Stimulated activated CD8-positive, alpha-beta memory T cell treated with anti-CD3 and anti-CD28 coated beads, Interleukin-2, amount 100 ng/mL, for 48 hours (primary cell): ENCODE results near the gene KCNH1.
"Not testable (repeated sequence)": the region's sequence is repeated elsewhere in the genome, so short reads cannot be mapped to it uniquely, and the experiment has no call there.

Source experiments
- DNase-seq, 2 donors: peaks; one replicate each; pipeline ENCODE4 v3.0.0-alpha.2; 2020; ENCODE audit warnings: low read depth in 2 of 2

Gene KCNH1

DNA sequence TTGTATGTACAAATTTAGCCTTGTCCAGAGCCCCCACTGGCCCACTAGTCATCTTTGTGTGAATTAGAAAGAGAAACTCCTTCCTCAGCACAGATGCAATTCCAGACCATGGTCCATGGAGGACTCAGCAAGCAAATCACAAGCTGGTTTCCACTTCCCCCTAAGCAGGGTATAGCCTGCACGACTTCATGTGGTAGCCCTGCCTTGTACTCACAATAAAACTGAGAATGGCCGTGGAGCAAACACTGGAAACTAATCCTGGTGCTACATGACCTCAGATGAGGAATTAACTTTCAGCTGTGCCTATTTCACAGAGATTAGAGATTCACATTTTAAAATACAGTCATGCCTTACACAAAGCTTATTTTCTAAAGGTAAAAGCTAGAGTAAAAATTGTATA is 32.5 kb downstream of the KCNH1 start:
- DNase-seq = no peak

DNA sequence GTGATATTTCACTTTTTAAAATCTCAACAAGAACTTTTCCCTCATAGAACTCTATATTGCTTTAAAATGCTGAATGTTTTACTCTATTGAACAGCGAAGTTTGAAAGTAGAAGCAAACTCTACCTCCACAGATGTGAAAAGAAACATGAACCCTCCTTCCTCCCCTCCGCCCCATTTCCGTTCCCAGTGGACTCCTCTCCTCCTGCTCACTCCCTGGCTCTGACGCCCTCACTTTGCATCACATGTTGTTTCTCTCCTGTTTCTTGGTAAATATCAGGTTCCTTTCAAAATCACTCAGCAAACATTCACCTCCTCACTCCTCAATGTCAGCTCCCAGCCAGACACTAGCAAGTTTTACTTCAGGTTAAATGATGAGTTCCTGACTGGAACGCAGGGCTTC is 34.6 kb downstream of the KCNH1 start:
- DNase-seq = no peak

DNA sequence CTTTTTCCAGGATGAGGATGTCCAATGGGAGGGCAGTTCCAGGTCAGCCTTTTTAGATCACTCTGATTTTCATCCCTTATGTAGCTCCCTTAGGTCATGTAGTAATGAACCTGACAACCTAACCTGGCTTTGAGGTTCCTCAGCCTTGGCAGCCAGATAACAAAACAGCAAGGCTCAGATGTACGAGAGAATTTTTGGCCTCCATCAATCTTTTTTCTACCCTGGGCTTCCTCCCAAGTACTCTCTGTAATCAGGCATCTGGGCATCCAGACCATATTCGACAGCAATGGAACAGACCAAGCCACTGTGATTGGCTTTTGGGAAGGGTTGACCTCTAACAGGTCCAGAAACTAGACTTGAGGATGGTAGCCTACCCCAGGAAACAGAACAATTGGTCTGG is 38.6 kb downstream of the KCNH1 start:
- no peak for DNase-seq

DNA sequence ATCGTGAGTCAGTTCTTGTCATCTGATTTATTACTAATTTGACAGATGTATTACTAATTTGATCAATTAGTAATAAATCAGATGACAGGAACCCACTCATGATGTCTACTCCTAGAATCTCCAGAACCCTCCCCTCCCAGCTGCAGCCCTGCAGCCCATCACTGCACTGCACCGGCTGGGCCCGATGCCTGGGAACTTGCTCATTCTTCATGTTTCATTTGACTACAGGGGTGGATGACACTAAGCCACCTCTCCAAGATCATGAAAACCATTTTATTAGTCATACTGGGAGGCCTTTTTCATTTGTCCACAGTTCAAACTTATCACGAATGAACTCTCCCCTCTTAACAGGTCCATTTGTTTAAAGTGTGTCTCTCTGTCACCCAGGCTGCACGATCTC is 41.0 kb downstream of the KCNH1 start:
- DNase-seq = no peak

DNA sequence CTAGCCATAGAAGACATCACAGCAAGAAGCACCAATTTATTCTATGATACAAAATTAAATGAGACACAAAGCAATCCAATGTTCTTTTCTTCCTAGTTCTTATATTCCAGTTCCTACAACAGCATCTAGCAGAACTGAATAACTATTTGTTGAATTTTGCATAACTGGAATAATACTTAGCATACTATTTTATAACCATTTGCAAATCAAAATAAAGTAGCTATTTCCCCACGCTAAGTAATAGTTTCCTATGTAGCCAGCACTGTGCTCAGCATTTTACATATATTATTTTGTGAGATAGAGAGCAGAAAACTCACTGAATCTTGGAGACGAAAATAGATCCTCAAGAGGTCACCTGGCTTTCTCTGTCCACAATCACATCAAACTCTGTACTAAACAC is 42.1 kb downstream of the KCNH1 start:
- DNase-seq = no peak

DNA sequence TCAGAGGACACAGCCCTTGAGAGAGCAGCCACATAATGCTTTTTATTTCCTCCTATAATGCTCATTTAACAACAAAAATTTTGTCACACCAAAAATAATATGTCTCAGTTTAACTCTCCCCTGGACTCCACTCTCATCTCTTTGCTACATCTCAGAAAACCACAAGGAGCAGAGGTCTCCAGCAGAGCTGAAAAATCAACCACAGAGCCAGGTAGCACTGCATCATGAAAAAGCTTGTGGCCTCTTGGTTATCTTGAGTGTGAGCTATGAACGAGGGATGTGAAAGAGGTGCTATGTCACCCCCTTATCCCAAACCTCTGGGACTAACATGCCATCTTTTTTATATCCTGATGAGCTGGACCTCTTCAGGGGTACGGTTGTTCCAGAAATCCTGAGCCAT is 44.4 kb downstream of the KCNH1 start:
- DNase-seq = no peak

DNA sequence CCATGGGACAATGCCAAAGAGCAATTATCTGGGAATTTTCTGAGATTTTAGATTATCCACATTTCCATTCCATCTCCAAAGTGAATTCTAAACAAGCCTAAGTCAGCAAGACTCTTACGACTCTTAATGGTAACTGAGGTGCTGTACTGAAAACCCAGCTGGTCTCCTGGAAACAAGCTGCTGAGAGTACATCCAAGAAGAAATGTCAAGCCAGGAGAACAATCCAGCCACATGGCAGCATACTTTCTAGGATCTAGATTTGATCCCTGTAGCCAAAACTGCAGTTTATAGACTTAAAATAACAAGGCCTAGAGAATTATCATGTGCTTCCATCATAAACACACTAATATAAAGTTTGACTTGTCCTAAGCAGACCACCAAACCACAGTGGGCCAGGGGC is 45.8 kb downstream of the KCNH1 start:
- DNase-seq = no peak

DNA sequence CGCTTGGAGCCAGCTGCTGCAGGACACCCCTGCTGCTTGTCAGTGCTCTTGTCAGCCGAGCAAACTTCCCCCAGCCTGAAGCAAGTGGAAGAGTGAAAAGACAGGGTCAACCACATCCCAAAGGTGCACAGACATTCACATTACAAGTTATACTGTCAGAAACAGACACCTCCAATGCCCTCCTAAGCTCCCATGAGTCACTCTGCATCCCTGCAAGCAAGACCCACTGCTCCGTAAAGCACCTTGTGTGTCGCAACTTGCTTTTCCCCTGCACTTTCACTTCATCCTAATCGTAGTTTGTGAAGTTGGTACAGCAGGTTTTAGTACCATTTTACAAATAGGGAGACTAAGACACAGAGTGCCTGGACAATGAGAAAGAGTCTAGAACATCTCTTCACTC is 51.1 kb downstream of the KCNH1 start:
- DNase-seq = no peak

DNA sequence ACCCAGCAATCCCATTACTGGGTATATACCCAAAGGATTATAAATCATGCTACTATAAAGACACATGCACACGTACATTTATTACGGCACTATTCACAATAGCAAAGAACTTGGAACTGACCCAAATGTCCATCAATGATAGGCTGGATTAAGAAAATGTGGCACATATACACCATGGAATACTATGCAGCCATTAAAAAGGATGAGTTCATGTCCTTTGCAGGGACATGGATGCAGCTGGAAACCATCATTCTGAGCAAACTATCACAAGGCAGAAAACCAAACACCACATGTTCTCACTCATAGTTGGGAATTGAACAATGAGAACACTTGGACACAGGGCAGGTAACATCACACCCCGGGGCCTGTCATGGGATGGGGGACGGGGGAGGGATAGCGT is 52.5 kb downstream of the KCNH1 start:
- not testable (repeated sequence) for DNase-seq

DNA sequence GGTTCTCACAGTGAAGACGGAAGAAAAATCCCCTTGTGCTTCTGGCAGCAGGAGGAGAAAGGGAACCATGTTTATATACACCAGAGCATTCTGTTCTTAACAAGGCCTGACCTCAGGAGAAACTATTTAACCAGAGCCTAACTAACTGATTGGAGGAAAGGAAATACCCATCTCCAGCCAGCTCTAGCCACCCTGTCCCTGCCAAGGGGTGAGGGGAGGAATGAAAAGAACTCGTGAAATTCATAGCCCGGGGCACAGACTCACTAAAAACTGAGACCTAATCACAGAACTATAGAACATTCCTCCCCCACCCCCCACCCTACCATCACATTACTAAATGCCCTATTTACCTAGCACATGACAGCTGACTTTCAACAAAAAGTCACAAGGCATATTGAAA is 65.0 kb downstream of the KCNH1 start:
- DNase-seq = no peak

DNA sequence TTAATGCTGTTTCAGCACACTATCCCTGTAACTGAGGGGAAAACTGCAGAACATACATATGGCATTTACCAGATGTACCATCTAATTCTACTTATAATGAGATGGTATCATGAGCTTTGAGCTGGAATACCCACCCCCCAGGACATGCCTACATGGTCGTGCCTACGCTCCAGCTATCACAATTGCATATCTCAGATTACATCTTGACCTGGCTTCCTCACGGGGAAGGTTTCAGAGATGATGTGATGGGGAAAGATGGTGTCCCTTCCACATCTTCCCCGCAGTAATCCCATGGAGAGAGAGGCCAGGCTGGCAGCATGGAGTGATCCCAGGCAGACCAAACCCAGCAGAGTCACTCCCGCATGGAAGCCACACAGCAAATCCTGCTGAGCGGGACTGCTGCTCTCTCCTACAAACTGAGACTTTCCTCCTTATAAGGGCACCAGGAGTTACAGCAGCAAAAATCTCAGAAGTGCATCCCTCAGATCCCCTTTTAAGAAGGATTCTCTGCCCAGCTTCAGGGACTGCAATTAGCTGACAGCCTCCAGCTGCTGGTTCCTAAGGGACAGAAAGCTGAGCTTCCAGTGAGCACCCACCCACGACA is 67.1 kb downstream of the KCNH1 start:
- no peak for DNase-seq

DNA sequence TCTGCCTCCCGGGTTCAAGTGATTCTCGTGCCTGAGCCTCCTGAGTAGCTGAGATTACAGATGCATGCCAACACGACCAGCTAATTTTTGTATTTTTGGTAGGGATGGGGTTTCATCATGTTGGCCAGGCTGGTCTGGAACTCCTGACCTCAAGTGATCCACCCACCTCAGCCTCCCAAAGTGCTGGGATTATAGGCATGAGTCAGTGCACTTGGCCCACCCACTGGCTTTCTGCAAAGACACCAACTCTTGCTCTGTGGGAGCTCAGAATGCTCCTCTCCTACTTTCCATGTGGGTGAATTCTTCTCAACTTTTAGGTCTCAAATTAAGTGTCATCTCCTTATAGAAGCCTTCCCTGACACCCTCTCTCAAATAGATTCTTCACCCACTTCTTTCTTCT is 92.1 kb downstream of the KCNH1 start:
- not testable (repeated sequence) for DNase-seq

DNA sequence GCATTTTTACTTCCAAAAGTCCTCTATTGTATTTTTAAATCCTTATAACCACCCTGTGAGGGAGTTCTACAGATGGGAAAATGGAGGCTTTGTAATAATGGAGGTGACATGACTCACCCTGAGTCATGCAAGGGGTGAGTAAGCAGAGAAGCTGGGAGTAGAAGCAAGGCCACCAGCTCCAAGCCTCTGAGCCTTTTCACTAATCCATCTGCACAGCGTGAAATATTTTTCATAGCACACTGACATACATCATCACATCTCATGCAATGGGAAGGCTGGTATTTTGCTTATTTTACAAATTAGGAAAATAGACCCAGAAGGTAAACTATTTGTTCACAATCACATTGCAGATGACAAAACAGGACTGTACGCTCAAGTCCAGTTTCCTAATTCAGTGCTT is 96.9 kb downstream of the KCNH1 start:
- DNase-seq = no peak

DNA sequence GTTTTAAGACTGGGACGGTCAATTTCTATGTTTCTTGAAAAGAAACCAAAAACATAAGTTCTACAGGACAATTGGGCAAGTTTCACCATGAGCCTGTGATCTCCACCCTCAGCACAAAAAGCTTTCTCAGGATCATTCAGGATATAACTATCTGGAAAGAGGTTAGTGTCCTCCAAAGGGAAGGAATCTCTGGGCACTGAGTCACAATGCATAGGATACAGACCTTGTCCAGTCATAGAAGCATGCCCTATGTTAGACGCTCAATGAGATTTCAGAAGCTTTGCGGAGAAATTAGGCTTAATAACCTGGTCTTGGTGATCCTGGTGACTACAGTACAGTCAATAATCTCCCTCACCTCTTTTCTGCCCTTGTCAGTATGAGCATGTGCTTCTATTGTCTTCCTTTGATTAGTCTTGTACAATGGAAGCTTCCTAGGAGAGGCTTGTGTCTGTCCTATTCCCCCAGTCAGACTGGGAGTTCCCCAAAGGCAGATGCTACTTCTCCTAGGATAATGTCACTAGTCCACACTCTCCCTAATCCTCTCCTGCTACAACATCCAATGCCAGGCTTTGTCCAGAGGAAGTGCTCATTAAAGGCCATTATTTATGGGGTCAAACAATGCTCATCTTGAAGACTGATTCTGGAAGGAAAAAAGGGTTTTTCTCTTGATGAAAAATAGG is 97.4 kb downstream of the KCNH1 start:
- no peak for DNase-seq

DNA sequence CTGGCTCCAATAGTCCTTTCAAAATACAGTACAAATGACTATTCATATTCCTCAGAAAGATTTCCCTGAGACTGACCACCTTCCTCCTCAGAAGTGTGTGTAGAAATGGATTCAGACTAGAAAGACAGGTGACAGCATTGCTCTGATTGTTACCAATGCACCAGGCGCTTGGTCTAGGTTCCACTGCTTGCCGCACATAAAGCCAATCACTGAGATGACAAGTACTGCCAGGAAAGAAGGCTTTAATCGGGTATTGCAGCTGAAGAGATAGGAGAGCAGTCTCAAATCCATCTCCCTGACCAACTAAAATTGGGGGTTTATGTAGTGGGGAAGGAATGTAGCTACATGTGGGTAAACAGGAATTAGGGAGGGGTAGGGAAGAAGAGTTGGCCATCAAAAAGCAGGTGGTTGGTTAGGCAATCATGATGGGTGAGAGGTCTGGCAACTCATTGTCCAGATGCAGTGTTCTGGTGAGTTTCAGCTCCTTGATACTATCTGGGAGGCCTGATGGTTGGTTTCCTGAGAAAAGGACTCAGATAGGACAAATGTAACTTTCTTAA is 98.0 kb downstream of the KCNH1 start:
- DNase-seq = no peak

DNA sequence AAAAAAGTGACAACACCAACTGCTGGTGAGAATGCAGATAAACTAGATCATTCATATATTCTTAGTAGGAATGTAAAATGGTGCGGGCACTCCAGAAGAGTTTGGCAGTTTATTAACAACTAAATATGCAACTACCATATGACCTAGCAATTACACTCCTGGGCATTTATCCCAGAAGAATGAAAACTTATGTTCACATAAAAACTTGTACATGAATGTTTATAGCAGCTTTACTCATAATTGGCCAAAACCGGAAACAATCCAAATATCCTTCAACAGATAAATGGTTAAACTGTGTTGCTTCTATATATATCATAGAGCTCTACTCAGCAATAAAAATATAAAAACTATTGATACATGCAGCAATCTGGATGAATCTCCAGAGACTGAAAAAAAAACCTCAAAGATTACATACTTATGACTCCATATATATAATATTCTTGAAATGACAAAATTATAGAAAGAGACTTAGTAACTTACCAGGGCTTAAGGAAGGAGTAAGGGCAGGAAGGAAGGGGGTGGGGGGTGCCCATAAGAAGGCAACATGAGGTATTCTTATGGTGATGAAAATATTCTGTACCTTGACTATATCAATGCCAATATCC is 99.9 kb downstream of the KCNH1 start:
- DNase-seq = no peak

DNA sequence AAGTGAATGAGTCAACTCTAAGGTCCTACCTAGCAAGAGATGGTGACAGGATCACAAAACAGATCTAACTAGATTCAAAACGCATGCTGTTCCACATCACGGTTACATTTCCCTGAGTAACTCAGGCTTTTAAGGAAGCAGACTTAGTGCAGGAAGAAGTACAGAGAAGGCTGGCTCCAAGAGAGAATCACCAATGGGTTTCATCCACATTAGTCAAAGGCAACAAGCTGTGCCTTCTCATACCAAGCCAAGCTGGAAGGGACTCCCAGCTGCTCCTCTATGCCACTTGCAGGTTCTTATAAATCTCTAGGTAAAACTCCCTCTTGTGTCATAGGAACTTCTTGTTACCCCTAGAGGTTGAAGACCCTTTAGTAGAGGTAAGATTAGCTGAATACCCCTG is 109.0 kb downstream of the KCNH1 start:
- no peak for DNase-seq

DNA sequence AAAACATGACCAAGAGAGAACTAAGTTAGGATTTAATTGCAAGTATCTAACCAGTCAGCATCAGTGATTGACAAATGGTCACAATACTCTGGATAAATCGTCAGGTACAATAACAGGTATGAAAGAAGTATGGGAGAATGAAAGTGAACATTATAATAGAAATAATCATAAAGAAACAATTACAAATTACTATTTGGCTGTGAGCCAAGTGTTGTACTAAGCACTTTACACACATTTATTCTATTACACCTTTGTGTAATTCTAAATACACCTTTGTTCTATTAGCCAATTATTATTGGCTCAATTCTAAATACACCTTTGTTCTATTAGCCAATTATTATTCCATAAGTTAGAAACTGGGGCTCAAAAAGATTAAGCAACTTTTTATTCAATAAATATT is 114.7 kb downstream of the KCNH1 start:
- DNase-seq = no peak

DNA sequence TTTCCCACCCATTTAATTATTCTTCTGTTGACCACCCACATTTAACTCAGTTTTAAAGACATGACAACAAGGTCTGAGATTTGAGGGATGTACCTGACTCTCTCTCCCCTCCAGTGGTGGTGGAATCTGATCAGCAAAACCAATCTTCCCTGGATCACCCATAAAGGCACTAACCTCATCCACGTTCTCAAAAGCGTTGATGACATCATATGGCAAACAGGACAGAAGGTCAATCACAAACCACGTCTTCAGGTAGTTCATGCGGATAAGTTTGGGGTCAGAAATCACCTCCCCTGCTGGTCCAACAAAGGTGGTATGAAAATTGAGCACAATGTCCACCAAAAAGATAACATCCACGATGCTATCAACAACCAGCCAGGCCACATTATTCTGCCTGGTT is 115.3 kb downstream of the KCNH1 start:
- DNase-seq = no peak

DNA sequence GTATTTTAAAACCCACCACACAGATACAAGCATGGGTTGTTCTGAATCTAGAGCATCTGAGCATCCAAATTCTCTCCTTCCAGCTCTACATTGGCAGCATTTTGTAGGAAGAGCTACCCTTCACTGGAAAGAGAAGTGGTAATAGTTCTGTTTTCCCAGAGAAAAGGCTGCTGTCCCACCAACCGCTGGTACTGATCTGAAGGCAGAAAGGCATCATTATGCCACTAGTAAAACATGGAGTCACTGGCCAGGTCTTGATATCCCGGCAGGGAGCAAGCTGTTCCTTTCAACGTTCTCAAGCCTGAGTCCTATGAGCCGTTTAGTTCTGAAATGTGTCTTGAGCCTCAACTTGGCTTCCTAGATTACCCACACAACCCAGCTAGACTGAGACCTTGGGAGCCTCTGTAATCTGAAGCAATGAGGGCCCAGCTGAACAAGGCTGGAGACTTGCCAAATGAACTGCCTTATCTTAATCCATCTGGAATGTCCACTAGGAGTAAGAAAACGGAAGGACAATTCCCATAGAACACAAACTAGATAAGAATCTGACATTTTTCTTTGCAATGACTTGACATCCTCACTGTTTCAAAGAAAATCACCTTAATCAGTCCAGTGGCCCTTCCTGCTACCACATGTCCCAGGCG is 116.8 kb downstream of the KCNH1 start:
- DNase-seq = no peak

DNA sequence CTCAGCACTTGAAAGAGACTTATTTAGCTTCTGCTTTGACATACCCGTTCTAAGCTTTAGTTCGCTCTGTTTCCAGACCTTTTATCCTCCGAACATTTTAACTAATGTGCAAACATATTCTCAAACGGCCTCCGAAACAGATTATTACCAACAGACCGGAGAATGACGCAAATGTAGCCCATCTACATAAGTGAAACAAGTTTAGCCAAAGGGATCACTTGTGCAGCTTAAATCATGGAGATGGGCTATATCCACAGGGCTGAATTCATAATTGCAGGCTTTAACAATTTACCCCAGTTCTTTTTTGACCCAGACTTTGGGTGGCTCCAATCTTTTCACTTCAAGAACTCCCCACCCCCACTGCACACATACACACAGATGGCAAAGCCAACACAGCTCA is 119.7 kb downstream of the KCNH1 start:
- DNase-seq = no peak

DNA sequence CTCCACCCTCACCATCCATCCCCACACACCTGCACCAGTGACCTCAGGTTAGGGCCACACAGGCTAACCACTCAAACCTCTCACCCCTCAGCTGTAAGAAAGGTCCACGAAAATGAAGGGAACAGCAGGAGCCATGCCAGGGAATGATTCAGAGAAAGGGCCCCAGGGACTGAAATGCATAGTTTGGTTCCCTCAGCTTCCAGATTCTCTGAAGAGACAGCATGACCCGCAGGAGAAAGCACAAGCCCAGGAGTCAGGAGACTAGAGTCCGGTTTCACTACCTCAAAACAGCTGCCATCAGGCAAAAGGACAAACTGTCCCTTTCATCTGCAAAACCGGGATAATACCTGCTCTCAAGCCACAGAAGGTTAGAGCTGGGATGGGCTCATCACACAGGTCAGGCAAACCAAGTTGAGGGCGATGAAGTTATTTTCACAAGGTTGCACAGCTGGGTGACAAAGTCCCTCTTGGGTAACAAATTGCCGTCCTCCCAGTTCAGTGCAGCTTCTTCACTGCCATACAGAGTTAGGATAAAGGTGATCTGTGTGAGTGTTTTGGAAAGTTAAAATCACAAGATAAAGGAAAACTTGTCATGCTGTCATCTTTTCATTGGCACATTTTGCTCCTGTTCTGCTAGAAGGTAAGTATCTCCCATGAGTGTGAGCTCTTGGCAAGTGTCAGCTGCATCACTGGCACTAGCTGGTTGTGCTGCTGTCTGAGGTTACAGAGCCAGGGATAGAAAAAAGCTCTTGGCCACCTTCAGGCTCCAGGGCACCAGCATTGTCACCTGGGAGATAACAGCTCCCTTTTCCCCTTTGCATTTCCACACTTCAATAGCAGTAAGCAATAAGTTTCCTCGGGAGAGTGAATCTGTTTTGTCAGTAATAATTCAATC is 120.4 kb downstream of the KCNH1 start:
- DNase-seq = no peak
